ENCODE measurements around the gene WDR72.

- peak; percentile 81 for TF ChIP-seq CTCF (IDR thresholded peaks at IDR 0.05; ENCODE audit: low read depth, low read length, poor library complexity, severe bottlenecking)
- TF ChIP-seq EZH2phosphoT487 (IDR thresholded peaks at IDR 0.05; ENCODE audit: borderline replicate concordance, low read length) = no peak
These were observed 172.7 kb downstream of the WDR72 start for GRCh38 chr15:53586799-53587198.
